Measurements from ENCODE around the gene KRT74.

The KRT74 gene

GRCh38 chr12:52539821-52540173, 33.8 kb downstream of the KRT74 start:
- DNase-seq (ENCODE audit: low spot score), result no peak
- no peak for FAIRE-seq

GRCh38 chr12:52539083-52539820, 34.4 kb downstream of the KRT74 start:
- DNase-seq (ENCODE audit: low spot score) (peak; percentile 86), FAIRE-seq (peak; percentile 46)

GRCh38 chr12:52537101-52537500, 36.5 kb downstream of the KRT74 start:
- no peak for FAIRE-seq

GRCh38 chr12:52535574-52535973, 38.1 kb downstream of the KRT74 start:
- DNase-seq (ENCODE audit: low spot score), result no peak
- no peak for FAIRE-seq

More at GRCh38 chr12:52537101-52537500, 36.5 kb downstream of the KRT74 start:
- DNase-seq (ENCODE audit: low spot score), result no peak

- no peak for DNase-seq (ENCODE audit: low spot score)
- no peak for FAIRE-seq
Measured at GRCh38 chr12:52534482-52534881, 39.2 kb downstream of the KRT74 start.

GRCh38 chr12:52533686-52534470, 39.8 kb downstream of the KRT74 start:
- FAIRE-seq (no peak), DNase-seq (ENCODE audit: low spot score) (no peak)

GRCh38 chr12:52532636-52533035, 41.0 kb downstream of the KRT74 start:
- no peak for DNase-seq (ENCODE audit: low spot score)
- no peak for FAIRE-seq

GRCh38 chr12:52531566-52532300, 41.9 kb downstream of the KRT74 start:
- FAIRE-seq, result no peak
- DNase-seq (ENCODE audit: low spot score), result no peak

GRCh38 chr12:52530905-52531304, 42.7 kb downstream of the KRT74 start:
- DNase-seq (ENCODE audit: low spot score), result no peak
- FAIRE-seq, result no peak

- DNase-seq (ENCODE audit: low spot score), result no peak
- no peak for FAIRE-seq
Measured at GRCh38 chr12:52530366-52530765, 43.3 kb downstream of the KRT74 start.

GRCh38 chr12:52529846-52530245, 43.8 kb downstream of the KRT74 start:
- no peak for DNase-seq (ENCODE audit: low spot score)
- FAIRE-seq, result no peak

GRCh38 chr12:52529417-52529816, 44.2 kb downstream of the KRT74 start:
- FAIRE-seq, result no peak

GRCh38 chr12:52528641-52529143, 45.0 kb downstream of the KRT74 start:
- DNase-seq (ENCODE audit: low spot score), result no peak
- peak; percentile 53 for FAIRE-seq

More at GRCh38 chr12:52529417-52529816, 44.2 kb downstream of the KRT74 start:
- no peak for DNase-seq (ENCODE audit: low spot score)

- no peak for DNase-seq (ENCODE audit: low spot score)
- FAIRE-seq, result no peak
Measured at GRCh38 chr12:52527121-52527800, 46.4 kb downstream of the KRT74 start.

- DNase-seq (ENCODE audit: low spot score) (no peak), FAIRE-seq (no peak)
Measured at GRCh38 chr12:52526511-52526951, 47.1 kb downstream of the KRT74 start.

- DNase-seq (ENCODE audit: low spot score) (no peak), FAIRE-seq (no peak)
Measured at GRCh38 chr12:52525661-52526499, 47.8 kb downstream of the KRT74 start.

GRCh38 chr12:52524898-52525591, 48.6 kb downstream of the KRT74 start:
- FAIRE-seq, result no peak
- no peak for DNase-seq (ENCODE audit: low spot score)

- FAIRE-seq, result no peak
Measured at GRCh38 chr12:52524241-52524897, 49.3 kb downstream of the KRT74 start.

GRCh38 chr12:52523824-52524223, 49.8 kb downstream of the KRT74 start:
- no peak for DNase-seq (ENCODE audit: low spot score)
- no peak for FAIRE-seq

More at GRCh38 chr12:52524241-52524897, 49.3 kb downstream of the KRT74 start:
- no peak for DNase-seq (ENCODE audit: low spot score)
